Left colon (tissue), 2 donors: ENCODE results near the gene ANKRD11. TPM values are rescaled to one million over a fixed set of nuclear protein-coding genes. Genes with fewer than 3 reads are reported as not detected.

Experiments used
- ATAC-seq: fragments of 200-7000 bp; cut with Tn5 transposase; one replicate; pipeline ENCODE4 v1.9.1; 2020; ENCODE audit warnings: mild to moderate bottlenecking, moderate library complexity
- DNase-seq, 2 donors: peaks; one replicate each; pipeline ENCODE4 v3.0.0-alpha.2; 2020
- intact Hi-C, 2 donors: fragments of 100-400 bp; cut with DNase I in 1 of 2; cut with micrococcal nuclease in 1 of 2; formaldehyde crosslinking; loops; one replicate each; pipeline versions ENCODE4 v1.11.2 to v1.14.0; 2022; cut with DNase I, micrococcal nuclease
- total RNA-seq, 2 donors: library from RNA; stranded (reverse); fragmentation: NEBNext Ultra II Directional; extraction: Animal tissue kit (Norgen Biotek cat#: 25700); gene quantifications; one replicate each; pipeline ENCODE4 v1.2.1, GENCODE V29; 2021
- donor health status: DM: no; HTN: no; CAD: no.
- donor health status: DM: yes; HTN: yes; CAD: no.

Gene ANKRD11
- total RNA-seq, 2 donors from 2014 or later, result 82.5 to 135 TPM

DNA sequence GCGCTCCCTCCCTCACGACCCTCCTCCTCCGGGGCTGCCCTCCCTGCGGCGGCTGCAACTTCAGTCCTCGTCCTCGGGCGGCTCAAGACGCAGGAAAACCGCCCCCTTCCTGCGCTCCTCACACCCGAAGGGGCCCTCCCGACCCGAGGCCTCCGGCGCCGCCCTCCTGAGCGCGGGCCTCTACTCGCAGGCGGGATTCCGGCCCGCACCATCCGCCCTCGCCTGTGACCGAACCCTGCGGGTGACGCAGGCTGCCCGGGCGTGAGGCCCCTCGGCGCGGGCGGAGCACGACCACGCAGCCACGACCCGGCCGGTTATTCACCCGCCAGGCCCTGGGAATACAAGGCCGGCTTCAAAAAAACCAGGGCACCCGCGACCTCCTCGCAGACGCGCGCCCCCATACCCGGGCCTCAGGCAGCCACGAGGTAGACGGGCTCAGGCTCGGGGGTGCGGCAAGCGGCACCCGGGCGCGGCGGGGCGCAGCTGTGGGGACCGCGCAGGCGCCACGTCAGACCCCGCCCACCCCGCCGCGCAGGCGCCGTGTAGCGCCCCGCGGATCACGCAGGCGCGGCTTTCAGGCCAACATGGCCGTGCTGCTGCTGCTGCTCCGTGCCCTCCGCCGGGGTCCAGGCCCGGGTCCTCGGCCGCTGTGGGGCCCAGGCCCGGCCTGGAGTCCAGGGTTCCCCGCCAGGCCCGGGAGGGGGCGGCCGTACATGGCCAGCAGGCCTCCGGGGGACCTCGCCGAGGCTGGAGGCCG lies 17.7 kb upstream of the ANKRD11 start, which contains the start of gene SPG7:
TSS of gene SPG7 (plus strand) at position 570 of the 757 bp plus-strand sequence. CDS start at position 585, 15 bp downstream.
- ATAC-seq (peak; percentile 80), DNase-seq (peak; percentile 74 to 90)
- intact Hi-C loops, result loop anchor here in 1 of 2 donors (10.0 kb wide), 1 partner anchor 163 kb away; no protein-coding TSS in a partner anchor

DNA sequence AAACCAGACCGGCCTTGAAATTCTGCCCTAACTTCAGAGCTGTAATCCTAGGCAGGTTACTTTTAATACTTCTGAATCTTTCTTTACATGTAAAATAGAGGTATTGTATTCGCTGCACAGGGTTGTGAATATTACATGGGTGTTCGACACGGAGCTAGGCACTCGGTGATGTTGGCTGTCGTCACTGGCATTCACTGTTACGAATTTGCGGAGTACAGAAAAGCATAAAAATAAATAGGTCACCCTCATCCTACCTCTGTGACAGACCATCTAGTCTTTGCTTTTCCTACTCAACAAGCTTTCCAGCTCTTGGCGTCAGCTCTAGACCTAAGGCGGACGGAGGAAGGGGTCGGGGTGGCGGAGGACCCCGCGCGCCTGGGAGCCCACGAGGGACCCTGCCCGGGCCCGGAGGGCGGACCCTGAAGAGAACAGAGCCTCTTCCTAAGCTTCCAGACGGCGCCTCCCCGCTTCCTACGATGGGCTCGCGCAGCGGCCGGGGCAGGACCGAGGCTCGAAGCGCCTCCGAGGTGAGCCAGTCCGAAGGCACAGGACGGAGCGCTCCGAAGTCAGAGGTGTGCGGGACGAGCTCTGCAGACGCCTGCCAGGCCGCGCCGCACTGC lies 17.0 kb upstream of the ANKRD11 start:
- intact Hi-C loops, result loop anchor here in 1 of 2 donors (10.0 kb wide), 1 partner anchor 163 kb away; no protein-coding TSS in a partner anchor
- DNase-seq, result peak in 1 of 2 donors; percentile 58
- ATAC-seq, result peak; percentile 13

DNA sequence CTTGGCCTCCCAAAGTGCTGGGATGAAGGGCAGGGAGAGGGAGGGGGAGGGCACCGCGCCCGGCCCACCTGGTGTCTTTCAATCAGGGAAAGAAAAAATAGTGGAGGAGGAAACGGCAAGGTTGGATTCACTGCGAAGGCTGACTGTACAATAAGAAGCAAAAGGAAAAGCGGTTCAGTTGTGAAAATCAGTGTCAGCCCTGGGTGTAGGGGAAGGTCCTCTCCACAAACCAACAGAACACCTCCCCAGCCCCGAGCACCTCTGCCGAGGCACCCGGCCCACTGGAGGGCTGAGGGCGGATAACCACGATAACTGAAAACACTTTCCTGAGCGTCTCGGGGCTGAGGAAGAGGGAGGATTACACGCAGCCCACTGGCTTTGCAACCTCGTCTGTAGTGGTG lies 16.4 kb upstream of the ANKRD11 start:
- intact Hi-C loops, result loop anchor here in 1 of 2 donors (10.0 kb wide), 1 partner anchor 162 kb away; no protein-coding TSS in a partner anchor
- peak in 1 of 2 donors; percentile 20 for DNase-seq
- ATAC-seq, result no peak

DNA sequence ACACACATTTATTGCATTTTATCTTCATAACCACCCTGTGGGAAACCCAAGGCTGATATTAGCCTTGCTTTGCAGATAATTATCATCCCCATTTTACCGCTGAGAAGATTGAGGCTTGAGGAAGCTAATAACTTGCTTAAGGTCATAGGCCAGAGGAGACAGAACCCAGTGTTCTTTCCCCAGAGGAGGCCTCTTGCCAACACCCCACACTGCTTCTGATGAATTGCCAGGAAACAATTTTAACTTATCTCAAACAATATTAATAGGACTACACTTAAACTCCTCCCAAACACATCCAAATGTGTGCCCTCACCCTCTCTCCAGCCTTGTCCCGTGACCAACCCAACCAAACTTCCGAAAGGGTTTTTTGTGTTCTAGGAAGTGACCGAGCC lies 15.7 kb upstream of the ANKRD11 start:
- no peak for DNase-seq
- intact Hi-C loops, result loop anchor here in 1 of 2 donors (10.0 kb wide), 1 partner anchor 161 kb away; no protein-coding TSS in a partner anchor
- ATAC-seq, result no peak

DNA sequence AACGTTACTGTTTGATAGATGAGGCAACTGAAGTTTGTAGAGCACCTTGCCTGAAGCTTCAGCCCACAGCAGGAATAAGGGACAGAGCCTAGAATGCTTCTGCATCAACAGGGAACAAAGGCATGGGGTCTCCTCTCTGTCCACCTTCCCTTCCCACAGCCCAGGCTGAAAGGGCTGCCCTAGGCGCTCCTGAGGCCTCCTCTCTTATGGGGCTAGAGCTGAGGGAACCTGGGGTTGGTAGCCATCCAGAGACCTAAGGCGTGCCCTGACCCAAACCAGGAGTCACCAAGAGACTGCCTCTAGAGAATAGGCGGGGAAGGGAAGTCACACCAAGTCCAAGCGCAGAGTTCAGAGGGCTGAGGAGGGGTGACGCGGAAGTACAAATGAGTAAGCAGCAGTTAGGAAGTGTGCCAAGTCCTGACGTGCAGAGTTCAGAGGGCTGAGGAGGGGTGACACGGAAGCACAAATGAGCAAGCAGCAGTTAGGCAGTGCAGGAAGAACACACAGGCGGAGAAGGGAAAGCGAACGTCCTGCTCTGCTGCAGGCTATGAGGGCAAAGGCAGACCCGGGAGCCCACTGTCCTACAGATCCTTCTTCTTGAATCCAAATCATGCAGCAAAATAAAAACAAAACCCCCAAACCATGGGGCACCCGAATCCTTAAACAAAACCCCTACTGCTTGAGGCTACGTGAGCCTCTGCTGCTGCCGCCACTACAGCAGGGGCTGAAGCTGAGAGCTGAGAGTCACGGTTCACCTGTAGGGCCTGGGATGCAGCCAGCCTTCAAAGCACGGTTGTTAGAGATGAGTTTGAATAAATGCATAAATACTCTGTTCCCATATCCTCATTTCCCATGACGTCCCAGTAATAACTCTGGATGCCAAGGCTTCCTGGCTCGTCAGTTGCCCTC lies 15.1 kb upstream of the ANKRD11 start:
- ATAC-seq (peak; percentile 66), DNase-seq (peak; percentile 95 to 97)
- intact Hi-C loops, result loop anchor here in 1 of 2 donors (10.0 kb wide), 1 partner anchor 161 kb away; no protein-coding TSS in a partner anchor

DNA sequence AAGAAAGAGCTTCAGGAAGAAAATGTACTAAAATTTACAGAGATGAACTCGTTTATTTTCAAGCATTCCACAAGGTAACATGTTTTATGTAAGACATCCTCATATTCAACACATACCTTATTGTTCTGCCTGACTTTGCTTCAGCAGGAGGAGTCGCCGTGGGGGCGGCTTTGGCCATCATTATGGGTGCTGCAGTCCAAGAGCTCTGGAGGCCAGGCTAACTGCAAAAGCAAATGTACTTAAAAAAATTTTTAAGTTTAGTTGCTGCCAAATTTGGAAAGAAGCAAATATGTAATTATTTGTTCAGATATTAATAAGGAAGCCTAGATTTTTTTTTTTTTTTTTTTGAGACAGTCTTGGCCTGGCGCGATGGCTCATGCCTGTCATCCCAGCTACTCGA lies 13.7 kb upstream of the ANKRD11 start:
- no peak for DNase-seq
- ATAC-seq, result no peak
- intact Hi-C loops, result loop anchor here in 1 of 2 donors (10.0 kb wide), 1 partner anchor 159 kb away; no protein-coding TSS in a partner anchor

DNA sequence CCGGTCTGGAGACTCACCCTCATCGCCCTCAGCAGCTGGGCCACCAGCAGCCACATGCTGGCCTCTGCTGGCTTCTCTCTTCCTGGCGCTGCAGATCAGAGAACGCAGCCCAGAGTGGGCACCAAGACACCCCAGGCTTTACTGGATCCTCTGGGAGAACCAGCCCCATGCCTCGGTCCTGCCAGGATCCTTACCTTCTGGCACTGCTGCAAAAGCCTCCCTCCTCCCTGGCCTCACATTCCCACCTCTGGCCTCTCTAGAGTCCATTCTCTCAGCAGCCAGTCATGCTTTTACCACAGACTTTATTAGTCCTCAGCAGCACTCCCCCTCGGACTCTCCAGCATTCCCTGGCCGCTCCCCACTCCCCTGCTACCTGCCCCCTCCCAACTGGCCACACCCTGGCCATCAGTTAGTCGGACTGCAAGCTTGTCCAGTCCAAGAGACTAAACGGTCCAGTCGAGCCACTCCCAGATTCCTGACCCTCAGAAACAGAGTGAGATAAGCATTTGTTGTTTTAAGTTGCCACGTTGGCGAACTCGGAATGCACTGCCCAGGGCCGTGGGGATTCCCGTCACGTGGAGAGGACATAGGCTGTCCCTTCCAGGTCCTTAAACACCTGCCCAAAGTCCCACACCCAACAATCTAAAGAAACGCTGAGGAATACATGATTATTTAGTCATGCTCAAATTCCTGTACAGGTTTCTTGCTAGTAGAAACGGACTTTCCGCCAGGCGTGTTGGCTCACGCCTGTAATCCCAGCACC lies 11.9 kb upstream of the ANKRD11 start:
- intact Hi-C loops, result loop anchor here in 1 of 2 donors (10.0 kb wide), 1 partner anchor 157 kb away; no protein-coding TSS in a partner anchor
- ATAC-seq (peak; percentile 59), DNase-seq (peak; percentile 71 to 89)

DNA sequence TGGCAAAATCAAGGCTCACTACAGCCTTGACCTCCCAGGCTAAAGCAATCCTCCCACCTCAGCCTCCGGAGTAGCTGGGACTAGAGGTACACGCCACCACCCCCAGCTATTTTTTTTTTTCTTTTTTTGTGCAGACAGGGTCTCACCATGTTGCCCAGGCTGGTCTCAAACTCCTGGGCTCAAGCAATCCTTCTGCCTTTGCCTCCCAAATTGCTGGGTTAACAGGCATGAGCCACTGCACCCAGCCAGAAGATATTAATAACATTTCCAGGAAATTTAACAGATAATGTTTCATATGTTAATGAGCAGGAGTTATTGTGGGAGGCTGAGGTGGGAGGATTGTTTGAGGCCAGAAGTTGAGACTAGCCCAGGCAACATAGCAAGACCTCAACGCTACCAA lies 9.4 kb upstream of the ANKRD11 start:
- intact Hi-C loops, result loop anchor here in 1 of 2 donors (10.0 kb wide), 1 partner anchor 155 kb away; no protein-coding TSS in a partner anchor
- ATAC-seq (no peak), DNase-seq (no peak)

DNA sequence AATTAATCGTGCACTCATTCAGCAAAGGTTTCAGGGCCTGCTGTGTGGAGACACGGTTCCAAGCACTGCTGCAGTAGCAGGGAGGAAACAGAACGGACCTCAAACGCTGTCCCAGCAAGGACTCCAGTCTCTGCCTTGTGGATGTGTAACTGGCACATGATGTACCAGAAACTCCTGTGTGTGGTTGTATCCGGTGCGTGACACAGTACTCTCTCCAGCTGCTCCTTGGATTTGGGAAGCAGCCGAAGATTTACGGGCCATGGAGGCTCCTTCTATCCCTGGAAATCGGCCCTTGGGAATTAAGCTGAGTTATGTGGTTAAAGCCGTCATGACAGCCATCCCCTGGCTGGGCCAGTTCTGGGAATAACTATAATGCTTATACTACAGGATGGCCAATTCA lies 8.5 kb upstream of the ANKRD11 start:
- intact Hi-C loops, result no loop called here
- ATAC-seq, result peak; percentile 10
- DNase-seq, result peak in 1 of 2 donors; percentile 52

DNA sequence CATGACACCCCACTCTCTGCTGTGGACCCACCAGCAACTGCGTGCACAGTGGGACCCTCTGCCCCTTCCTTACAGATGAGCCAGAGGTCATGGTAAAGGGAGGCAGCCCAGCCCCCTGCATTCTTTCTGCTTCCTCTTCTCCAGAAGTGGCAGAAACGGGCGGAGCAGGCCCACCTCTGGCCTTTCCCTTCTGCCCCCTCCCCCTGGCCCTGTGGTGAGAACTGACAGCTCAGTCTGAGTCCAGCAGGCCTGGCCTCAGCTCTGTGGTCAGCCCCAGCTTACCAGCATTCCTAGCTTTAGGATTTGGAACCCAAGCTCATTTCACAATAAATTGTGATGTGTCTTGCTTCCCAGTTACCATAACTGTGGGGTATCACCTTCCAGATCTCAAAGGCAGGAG lies 4.8 kb upstream of the ANKRD11 start:
- ATAC-seq (no peak), DNase-seq (no peak)
- intact Hi-C loops, result no loop called here

DNA sequence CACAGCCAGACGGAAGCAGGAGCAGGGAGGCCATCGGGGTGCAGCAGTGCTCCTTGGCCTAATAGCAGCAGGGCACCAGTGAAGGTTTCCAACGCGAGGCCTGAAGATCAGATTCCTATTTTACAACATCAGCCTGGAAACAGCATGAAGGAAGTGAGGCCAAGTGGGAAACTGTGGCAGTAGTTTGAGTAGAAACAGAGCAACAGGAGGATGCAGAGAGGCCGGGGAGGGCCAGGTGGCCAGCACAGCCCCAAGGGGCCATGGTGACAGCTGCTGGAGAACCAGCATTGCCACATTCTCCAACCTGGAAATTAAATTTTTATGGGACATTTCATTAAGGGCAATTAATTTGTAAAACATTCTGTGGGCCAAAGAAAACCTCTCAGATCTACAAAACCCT lies 3.4 kb upstream of the ANKRD11 start:
- intact Hi-C loops, result no loop called here
- ATAC-seq (no peak), DNase-seq (no peak)

DNA sequence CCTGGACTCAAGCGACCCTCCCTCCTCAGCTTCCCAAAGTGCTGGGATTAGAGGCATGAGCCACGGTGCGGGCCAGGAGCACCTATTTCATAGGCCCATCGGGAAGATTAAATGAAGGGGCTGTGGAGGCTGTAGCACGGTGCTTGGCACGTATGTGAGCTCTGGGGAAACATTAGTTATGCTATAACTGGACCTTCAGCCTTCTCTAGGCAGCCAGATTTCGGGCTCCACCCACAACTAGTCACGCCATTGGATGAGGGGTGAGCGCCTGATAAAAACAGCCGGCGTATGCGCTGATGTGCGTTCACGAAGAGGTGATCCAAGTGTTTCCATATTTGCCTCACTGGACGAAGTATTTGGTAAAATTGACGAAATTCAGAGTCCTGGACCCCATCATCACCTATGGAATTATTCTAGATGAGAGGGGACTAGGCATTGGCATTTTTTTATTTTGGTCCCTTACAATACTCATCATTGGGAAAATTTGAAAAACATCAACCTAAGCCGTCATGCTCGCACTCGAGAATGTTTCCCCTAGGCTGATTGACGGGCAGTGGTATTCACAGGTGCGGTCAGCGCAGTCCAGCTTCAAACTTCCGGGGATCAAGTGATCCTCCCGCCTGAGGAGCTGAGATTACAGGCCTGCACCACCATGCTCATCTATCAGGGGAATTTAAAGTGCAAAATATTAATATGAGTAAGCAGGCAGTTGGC lies 1.8 kb upstream of the ANKRD11 start:
- no peak for DNase-seq
- no peak for ATAC-seq
- intact Hi-C loops, result no loop called here

DNA sequence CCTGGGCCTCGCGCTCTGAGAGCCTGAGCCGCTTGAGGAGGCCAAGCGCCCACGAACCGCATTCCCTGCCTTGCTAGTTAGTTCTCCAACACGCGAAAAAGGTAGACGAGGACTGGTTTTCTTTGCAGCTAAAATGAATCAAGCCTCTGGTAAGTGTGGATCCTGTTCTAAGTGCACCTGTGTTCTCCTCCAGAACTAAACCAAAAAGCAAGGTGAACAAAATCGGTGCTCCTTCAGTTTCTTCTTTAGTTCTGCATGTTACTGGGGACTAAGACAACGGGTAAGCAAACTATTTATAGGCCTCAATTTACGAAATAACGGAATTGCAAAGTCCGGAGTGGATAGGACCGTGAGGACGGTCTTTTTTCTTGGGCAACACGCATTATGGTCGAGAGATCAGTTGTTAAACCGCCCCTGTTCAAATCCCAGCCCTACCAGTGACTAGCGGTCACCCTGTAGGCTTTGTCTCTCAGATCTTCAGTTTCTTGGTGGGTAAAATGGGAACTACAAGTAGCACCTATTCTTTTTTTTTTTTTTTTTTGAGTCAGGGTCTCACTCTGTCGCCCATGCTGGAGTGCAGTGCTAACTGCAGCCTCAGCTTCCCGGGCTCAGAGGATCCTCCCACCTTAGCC lies 993 bp upstream of the ANKRD11 start:
- no peak for DNase-seq
- intact Hi-C loops, result no loop called here
- no peak for ATAC-seq

DNA sequence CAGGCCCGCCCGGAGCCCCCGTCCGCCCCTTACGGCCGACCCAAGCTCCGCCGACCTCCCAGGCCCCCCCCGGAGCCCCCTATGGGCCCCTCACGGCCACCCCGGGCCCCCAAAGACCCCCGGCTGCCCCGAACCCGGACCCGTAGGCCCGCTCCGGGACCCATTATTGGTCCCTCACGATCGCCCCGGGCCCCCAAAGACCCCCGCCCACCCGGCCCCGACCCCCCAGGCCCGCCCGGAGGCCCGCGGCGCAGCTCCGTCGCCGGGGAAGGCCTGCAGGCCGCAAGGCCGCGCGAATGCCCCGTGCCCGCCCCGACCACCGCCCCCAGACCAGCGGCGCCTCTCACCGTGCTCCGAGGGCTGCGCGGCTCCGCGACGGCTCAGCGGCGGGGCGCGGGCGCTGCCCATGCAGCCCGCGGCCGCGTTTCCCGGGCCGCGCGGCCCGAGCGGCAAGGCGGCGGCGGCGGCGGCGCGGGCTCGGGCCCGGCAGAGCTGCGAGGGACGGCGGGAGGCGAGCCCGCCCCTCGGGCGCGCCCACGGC lies 393 bp downstream of the ANKRD11 start:
- intact Hi-C loops, result no loop called here
- DNase-seq, result peak in 1 of 2 donors; percentile 38
- ATAC-seq, result no peak

DNA sequence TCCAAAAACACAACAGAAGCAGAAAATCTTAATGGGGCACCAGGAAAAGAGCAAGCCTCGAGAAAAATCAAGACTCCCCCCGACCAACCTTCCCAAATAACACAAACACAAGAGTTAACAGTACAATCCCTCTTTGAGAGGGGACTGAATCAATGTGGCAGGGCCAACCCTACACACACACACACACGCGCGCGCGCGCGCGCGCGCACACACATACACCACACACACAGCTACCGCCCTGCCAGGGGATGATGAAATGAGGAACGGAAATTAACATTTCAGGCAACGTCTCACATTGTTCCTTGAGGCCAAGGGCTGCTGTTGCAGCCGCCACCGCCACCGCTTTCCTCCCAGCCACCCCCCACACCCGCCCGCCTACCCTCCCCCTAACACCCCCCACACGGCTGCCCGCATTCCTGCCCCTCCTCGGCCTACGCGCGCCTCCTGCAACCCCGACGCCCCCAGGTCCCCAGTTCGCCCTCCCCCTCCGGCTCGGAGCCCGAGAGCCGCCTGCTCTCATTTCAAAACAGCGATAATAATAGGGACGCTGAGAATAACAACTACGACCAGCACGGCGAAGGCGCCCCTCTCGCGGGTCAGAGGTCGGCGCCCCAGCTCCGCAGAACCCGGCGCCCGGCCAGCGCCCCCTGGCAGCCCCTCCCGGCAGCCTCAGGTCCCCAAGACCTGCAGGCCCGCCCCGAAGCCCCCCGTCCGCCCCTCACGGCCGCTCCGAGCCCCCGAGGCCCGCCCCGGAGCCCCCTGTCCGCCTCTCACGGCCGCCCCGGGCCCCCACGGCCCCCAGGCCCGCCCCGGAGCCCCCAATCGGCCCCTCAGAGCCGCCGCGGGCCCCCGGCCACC lies 1.1 kb downstream of the ANKRD11 start:
- intact Hi-C loops, result no loop called here
- peak; percentile 54 for ATAC-seq

More for the DNA sequence above, 1.1 kb downstream of the ANKRD11 start:
- DNase-seq, result peak; percentile 89 to 92
